ENCODE data around the gene SETX.

GRCh38 chr9:132218208-132218607 is 136.6 kb downstream of the SETX start:
- TF ChIP-seq EP300 (IDR thresholded peaks at IDR 0.05) (no peak), CTCF (IDR thresholded peaks at IDR 0.05) (no peak)

Data from sigmoid colon (tissue), 4 donors.